ENCODE measurements around the gene MGAT5B.
"Not testable (repeated sequence)": the region's sequence is repeated elsewhere in the genome, so short reads cannot be mapped to it uniquely, and the experiment has no call there.

The MGAT5B gene

GRCh38 chr17:76955191-76955590, 87.0 kb downstream of the MGAT5B start:
- no peak for DNase-seq

GRCh38 chr17:76956846-76957540, 88.8 kb downstream of the MGAT5B start:
- no peak for DNase-seq

GRCh38 chr17:76957678-76958464, 89.7 kb downstream of the MGAT5B start:
- DNase-seq, result no peak

- DNase-seq, result no peak
Measured at GRCh38 chr17:76958974-76959373, 90.8 kb downstream of the MGAT5B start.

- DNase-seq, result no peak
Measured at GRCh38 chr17:76961869-76962268, 93.7 kb downstream of the MGAT5B start.

- DNase-seq, result no peak
Measured at GRCh38 chr17:76962858-76963257, 94.7 kb downstream of the MGAT5B start.

GRCh38 chr17:76966016-76966415, 97.8 kb downstream of the MGAT5B start:
- no peak for DNase-seq

GRCh38 chr17:76966486-76967181, 98.4 kb downstream of the MGAT5B start:
- no peak for DNase-seq

GRCh38 chr17:76967762-76968161, 99.6 kb downstream of the MGAT5B start:
- DNase-seq, result no peak

GRCh38 chr17:76968707-76969597, 100.7 kb downstream of the MGAT5B start:
- no peak for DNase-seq

- no peak for DNase-seq
Measured at GRCh38 chr17:76969598-76970172, 101.5 kb downstream of the MGAT5B start.

GRCh38 chr17:76970228-76970627, 102.0 kb downstream of the MGAT5B start:
- not testable (repeated sequence) for DNase-seq

GRCh38 chr17:76972046-76972641, 103.9 kb downstream of the MGAT5B start:
- no peak for DNase-seq

- DNase-seq, result no peak
Measured at GRCh38 chr17:76973040-76973439, 104.8 kb downstream of the MGAT5B start.

GRCh38 chr17:76974721-76975120, 106.5 kb downstream of the MGAT5B start:
- no peak for DNase-seq

GRCh38 chr17:76978050-76978449, 109.8 kb downstream of the MGAT5B start:
- not testable (repeated sequence) for DNase-seq

GRCh38 chr17:76981545-76982295, 113.5 kb downstream of the MGAT5B start:
- DNase-seq, result no peak

GRCh38 chr17:76982408-76983074, 114.3 kb downstream of the MGAT5B start:
- DNase-seq, result no peak

GRCh38 chr17:76983075-76983775, 115.0 kb downstream of the MGAT5B start:
- no peak for DNase-seq

- no peak for DNase-seq
Measured at GRCh38 chr17:76986365-76986764, 118.2 kb downstream of the MGAT5B start.
